Prostate gland (tissue), 2 donors: ENCODE measurements around the gene C1QTNF1. TPM values are rescaled to one million over a fixed set of nuclear protein-coding genes. Genes with fewer than 3 reads are reported as not detected.

ENCODE experiments used
- DNase-seq: peaks from one replicate; pipeline ENCODE4 v3.0.0-alpha.2; 2019; ENCODE audit warnings: low spot score
- H3K27ac ChIP-seq, 2 donors: fragments of 200-600 bp; sonication (generic); 2 replicates each; pipeline ENCODE4 v1.5.1; 2017 to 2019
- H3K27me3 ChIP-seq: fragments of 200-600 bp; sonication (generic); replicated peaks from 2 replicates; pipeline ENCODE4 v1.5.1; 2019; ENCODE audit not compliant: insufficient read depth
- H3K36me3 ChIP-seq, 2 donors: fragments of 200-600 bp; sonication (generic); 1 replicate in 1 of 2; 2 replicates in 1 of 2; pipeline versions ENCODE4 v1.5.1 to v1.8.1; 2017 to 2019
- H3K4me1 ChIP-seq: fragments of 200-600 bp; sonication (generic); replicated peaks from 2 replicates; pipeline ENCODE4 v1.5.1; 2019
- H3K4me3 ChIP-seq, 2 donors: fragments of 200-600 bp; sonication (generic); 2 replicates each; pipeline ENCODE4 v1.5.1; 2017 to 2019
- H3K9me3 ChIP-seq: fragments of 200-600 bp; sonication (generic); 2 replicates; pipeline ENCODE4 v1.5.1; 2017
- CTCF ChIP-seq, 4 experiments: fragments of 200-600 bp in 2 of 4; fragments of 450-650 bp in 2 of 4; sonication (generic) in 2 of 4; IDR thresholded peaks; 1 replicate in 3 of 4; 2 replicates in 1 of 4; pipeline ENCODE4 v1.5.1; 2016 to 2019; ENCODE audit warnings: antibody characterized with exemption in 4 of 4, mild to moderate bottlenecking in 2 of 4, moderate library complexity in 2 of 4
- POLR2A ChIP-seq: fragments of 450-650 bp; IDR thresholded peaks from one replicate; pipeline ENCODE4 v1.6.1; 2016; ENCODE audit warnings: antibody characterized with exemption, mild to moderate bottlenecking
- POLR2AphosphoS5 ChIP-seq: sonication (generic); formaldehyde crosslinking; IDR thresholded peaks from one replicate; pipeline ENCODE4 v1.6.1; 2017; ENCODE audit warnings: antibody characterized with exemption
- WGBS: methylation state at CpG from one replicate; pipeline ENCODE4 v1.1.5; 2018; 5-methylcytosine and 5-hydroxymethylcytosine counted together
- intact Hi-C: fragments of 100-400 bp; cut with DNase I; formaldehyde crosslinking; loops from one replicate; pipeline ENCODE4 v1.14.2; 2022
- total RNA-seq, 2 donors: library from RNA; depleted of rRNA; stranded (reverse); fragments of >200 nt; gene quantifications; one replicate each; pipeline ENCODE4 v1.1.0, GENCODE V29; 2016

Gene C1QTNF1
- total RNA-seq, 2 donors from 2014 or later, result 16.3 to 57.9 TPM

GRCh38 chr17:78996781-78997201 is 27.2 kb upstream of the C1QTNF1 start:
- Histone ChIP-seq H3K27ac (peak overlapping the region; percentile 65 to 74), H3K9me3 (no peaks in the 10 kb centered on the region), H3K4me1 (peaks cover 33% of the 10 kb centered on the region), H3K27me3 (no peaks in the 10 kb centered on the region), H3K4me3 (peak overlapping the region in 1 of 2 donors; percentile 9), H3K36me3 (peaks cover 0 to 6% of the 10 kb centered on the region in 2 donors)
- DNase-seq, result no peak
- intact Hi-C loops, result no loop called here
- TF ChIP-seq POLR2A (no peak), CTCF (IDR thresholded peaks at IDR 0.05) (no peak), POLR2AphosphoS5 (no peak)
- WGBS, result 76% methylated on average over 16 of the region's 16 CpGs

- no peak for TF ChIP-seq CTCF (IDR thresholded peaks at IDR 0.05)
- no peak for TF ChIP-seq POLR2AphosphoS5
- no peak for TF ChIP-seq POLR2A
- peak overlapping the region; percentile 65 to 74 for H3K27ac ChIP-seq
- DNase-seq, result no peak
- no peaks in the 10 kb centered on the region for H3K9me3 ChIP-seq
- intact Hi-C loops, result no loop called here
- peaks cover 33% of the 10 kb centered on the region for H3K4me1 ChIP-seq
- H3K27me3 ChIP-seq, result no peaks in the 10 kb centered on the region
- 72% methylated on average over 24 of the region's 27 CpGs for WGBS
- peaks cover 0 to 6% of the 10 kb centered on the region in 2 donors for H3K36me3 ChIP-seq
- H3K4me3 ChIP-seq, result no peak overlapping the region
These were observed 26.7 kb upstream of the C1QTNF1 start for GRCh38 chr17:78997231-78997741.

- H3K9me3 ChIP-seq, result no peaks in the 10 kb centered on the region
- H3K27me3 ChIP-seq, result no peaks in the 10 kb centered on the region
- peaks cover 33% of the 10 kb centered on the region for H3K4me1 ChIP-seq
- TF ChIP-seq POLR2AphosphoS5, result no peak
- TF ChIP-seq POLR2A, result no peak
- TF ChIP-seq CTCF (IDR thresholded peaks at IDR 0.05), result no peak
- peaks cover 0 to 6% of the 10 kb centered on the region in 2 donors for H3K36me3 ChIP-seq
- peak overlapping the region in 1 of 2 donors; percentile 74 for H3K27ac ChIP-seq
- intact Hi-C loops, result no loop called here
- DNase-seq, result no peak
- H3K4me3 ChIP-seq, result no peak overlapping the region
- WGBS, result 66% methylated on average over 6 of the region's 6 CpGs
These were observed 26.1 kb upstream of the C1QTNF1 start for GRCh38 chr17:78997881-78998280.

GRCh38 chr17:78998311-78999055 is 25.5 kb upstream of the C1QTNF1 start:
- intact Hi-C loops, result no loop called here
- Histone ChIP-seq H3K9me3 (no peaks in the 10 kb centered on the region), H3K4me1 (peaks cover 33% of the 10 kb centered on the region), H3K27me3 (no peaks in the 10 kb centered on the region), H3K4me3 (no peak overlapping the region), H3K36me3 (peaks cover 0 to 6% of the 10 kb centered on the region in 2 donors), H3K27ac (peak overlapping the region; percentile 52 to 74)
- 38% methylated on average over 28 of the region's 28 CpGs for WGBS
- peak; percentile 63 for DNase-seq
- peak in 1 of 4 experiments; percentile 30 for TF ChIP-seq CTCF (IDR thresholded peaks at IDR 0.05)
- TF ChIP-seq POLR2A, result no peak
- peak; percentile 34 for TF ChIP-seq POLR2AphosphoS5
